HepG2 (cell line): ENCODE results near the gene DHX16. TPM values are rescaled to one million over a fixed set of nuclear protein-coding genes. Genes with fewer than 3 reads are reported as not detected.

Experiments used
- ATRX ChIP-seq: sonication (generic); formaldehyde crosslinking; IDR thresholded peaks from 2 replicates; pipeline ENCODE4 v1.4.0; 2020; ENCODE audit warnings: missing genetic modification reagents, borderline replicate concordance
- DNMT3B ChIP-seq: conservative IDR thresholded peaks from 2 replicates; pipeline ENCODE4 v1.6.1; 2016; ENCODE audit warnings: missing biosample characterization, control low read depth
- GMEB1 ChIP-seq: sonication (generic); formaldehyde crosslinking; IDR thresholded peaks from 2 replicates; pipeline ENCODE4 v1.5.1; 2020; ENCODE audit warnings: missing genetic modification reagents, mild to moderate bottlenecking, borderline replicate concordance
- NR2F1 ChIP-seq, 2 experiments: fragments of 450-650 bp in 1 of 2; formaldehyde crosslinking in 1 of 2; IDR thresholded peaks; 2 replicates each; pipeline versions ENCODE4 v1.5.0 to v1.6.1; 2016 to 2020; ENCODE audit warnings: mild to moderate bottlenecking in 1 of 2, missing compliant biosample characterization in 1 of 2, missing genetic modification reagents in 1 of 2, moderate library complexity in 1 of 2
- SNAPC4 ChIP-seq: sonication (generic); formaldehyde crosslinking; IDR thresholded peaks from 2 replicates; pipeline ENCODE4 v1.4.0; 2020; ENCODE audit warnings: mild to moderate bottlenecking, missing genetic modification reagents
- ZBTB46 ChIP-seq: sonication (generic); formaldehyde crosslinking; IDR thresholded peaks from 2 replicates; pipeline ENCODE4 v1.4.0; 2020; ENCODE audit warnings: mild to moderate bottlenecking, missing genetic modification reagents, borderline replicate concordance
- ZFP82 ChIP-seq: sonication (generic); formaldehyde crosslinking; IDR thresholded peaks from 2 replicates; pipeline ENCODE4 v1.5.1; 2020; ENCODE audit warnings: mild to moderate bottlenecking, missing genetic modification reagents, borderline replicate concordance
- ZMAT3 ChIP-seq: sonication (generic); formaldehyde crosslinking; conservative IDR thresholded peaks from 2 replicates; pipeline ENCODE4 v1.7.0; 2021; ENCODE audit warnings: missing genetic modification reagents
- ZNF142 ChIP-seq: sonication (generic); formaldehyde crosslinking; IDR thresholded peaks from 2 replicates; pipeline ENCODE4 v1.4.0; 2020; ENCODE audit warnings: missing genetic modification reagents
- ZNF747 ChIP-seq: sonication (generic); formaldehyde crosslinking; IDR thresholded peaks from 2 replicates; pipeline ENCODE4 v1.8.1; 2023; ENCODE audit warnings: missing genetic modification reagents, mild to moderate bottlenecking, borderline replicate concordance
- ZNF75D ChIP-seq: sonication (generic); formaldehyde crosslinking; IDR thresholded peaks from 2 replicates; pipeline ENCODE4 v1.8.1; 2023; ENCODE audit warnings: missing genetic modification reagents, mild to moderate bottlenecking, borderline replicate concordance
- polyA plus RNA-seq, 8 experiments: library from polyadenylated mRNA; depleted of rRNA in 3 of 8; stranded (reverse) in 7 of 8; unstranded in 1 of 8; fragments of >200 nt; fragmentation: Illumina TruSeq in 4 of 8; extraction: Trizol in 4 of 8; gene quantifications; 2 replicates each; pipeline versions ENCODE4 v1.2.1 to v1.2.3, GENCODE V29; 2011 to 2016; ENCODE audit warnings: low read depth in 4 of 8, missing spikeins in 1 of 8, mixed read lengths in 1 of 8; ENCODE audit not compliant: insufficient read depth in 1 of 8
- total RNA-seq, 5 experiments: library from RNA; depleted of rRNA; stranded (reverse); fragments of >200 nt; fragmentation: Illumina TruSeq; extraction: Trizol; gene quantifications; 2 replicates each; pipeline ENCODE4 v1.2.3, GENCODE V29; 2016; ENCODE audit warnings: low read depth in 1 of 5

The DHX16 gene
- total and polyA plus RNA-seq, 2 of the 13 experiments (the other 11 are each of a cell fraction or from before 2014, with no cell fraction given) = 57.0 to 58.5 TPM

- TF ChIP-seq ZBTB46 (CRISPR knock-in tag) = no peak
- TF ChIP-seq DNMT3B (CRISPR knock-in tag) = peak; percentile 44; the same call in 1 of the 2 replicates
- no peak; the same call in 1 of the 2 replicates for TF ChIP-seq ATRX (CRISPR knock-in tag)
- TF ChIP-seq SNAPC4 (CRISPR knock-in tag) = peak; percentile 70; the same call in 1 of the 2 replicates
- peak; percentile 33; the same call in 1 of the 2 replicates for TF ChIP-seq GMEB1 (CRISPR knock-in tag)
- TF ChIP-seq ZNF747 (CRISPR knock-in tag) = no peak
- no peak for TF ChIP-seq ZFP82 (CRISPR knock-in tag)
- TF ChIP-seq ZNF142 (CRISPR knock-in tag) = no peak
- no peak for TF ChIP-seq ZNF75D
- TF ChIP-seq ZMAT3 = 0 out of 2 replicates have a peak, but pooled peaks have one; percentile 32
- no peak for TF ChIP-seq NR2F1 (CRISPR knock-in tag; IDR thresholded peaks at IDR 0.05)
Measured at GRCh38 chr6:30678964-30679726, 6.3 kb upstream of the DHX16 start (continued).
